ENCODE measurements around the gene WNK4. TPM values are rescaled to one million over a fixed set of nuclear protein-coding genes. Genes with fewer than 3 reads are reported as not detected.

WNK4 gene
- total and polyA plus RNA-seq, 9 of the 15 experiments (the other 6 are each of a cell fraction or from before 2014, with no cell fraction given): 0.32 to 25.8 (median 4.5) TPM

GRCh38 chr17:42743595-42744282, 36.7 kb upstream of the WNK4 start (continued):
- TF ChIP-seq CTCFL (IDR thresholded peaks at IDR 0.05; ENCODE audit: borderline replicate concordance, insufficient read depth, low read depth, low read length, poor library complexity, severe bottlenecking) (no peak), KLF10 (CRISPR knock-in tag; IDR thresholded peaks at IDR 0.05) (no peak), BCOR (IDR thresholded peaks at IDR 0.05) (peak; percentile 55; the same call in 1 of the 2 replicates), EWSR1 (IDR thresholded peaks at IDR 0.05; ENCODE audit: borderline replicate concordance, low read depth, partially characterized antibody) (no peak), ZEB2 (IDR thresholded peaks at IDR 0.05) (peak; percentile 73), DNMT1 (IDR thresholded peaks at IDR 0.05) (no peak), ELF4 (CRISPR knock-in tag; IDR thresholded peaks at IDR 0.05) (0 out of 2 replicates have a peak, but pooled peaks have one; percentile 50), CHAMP1 (IDR thresholded peaks at IDR 0.05) (peak; percentile 82), ZHX1 (conservative IDR thresholded peaks at IDR 0.05; ENCODE audit: low read length) (no peak), ZNF444 (CRISPR knock-in tag; IDR thresholded peaks at IDR 0.05) (no peak), ZNF174 (CRISPR knock-in tag; IDR thresholded peaks at IDR 0.05) (no peak), ARID2 (IDR thresholded peaks at IDR 0.05) (no peak), CREBBP (IDR thresholded peaks at IDR 0.05; ENCODE audit: low read depth, low read length) (no peak), HNRNPH1 (optimal IDR thresholded peaks at IDR 0.05; ENCODE audit: low read depth, low read length) (no peak), ZBTB12 (CRISPR knock-in tag; IDR thresholded peaks at IDR 0.05) (no peak), DACH1 (IDR thresholded peaks at IDR 0.05; ENCODE audit: partially characterized antibody) (no peak), TCF15 (CRISPR knock-in tag; IDR thresholded peaks at IDR 0.05) (no peak), SIN3A (IDR thresholded peaks at IDR 0.05; ENCODE audit: borderline replicate concordance in 2 of 2, control insufficient read depth in 1 of 2, low read depth in 2 of 2, low read length in 2 of 2) (no peak), TEAD2 (tag; IDR thresholded peaks at IDR 0.05) (peak; percentile 32; the same call in 1 of the 2 replicates), ATF7 (IDR thresholded peaks at IDR 0.05) (peak; percentile 21; the same call in 1 of the 2 replicates)

Data from K562 (cell line).